ENCODE results near the gene KCNK3.

DNA sequence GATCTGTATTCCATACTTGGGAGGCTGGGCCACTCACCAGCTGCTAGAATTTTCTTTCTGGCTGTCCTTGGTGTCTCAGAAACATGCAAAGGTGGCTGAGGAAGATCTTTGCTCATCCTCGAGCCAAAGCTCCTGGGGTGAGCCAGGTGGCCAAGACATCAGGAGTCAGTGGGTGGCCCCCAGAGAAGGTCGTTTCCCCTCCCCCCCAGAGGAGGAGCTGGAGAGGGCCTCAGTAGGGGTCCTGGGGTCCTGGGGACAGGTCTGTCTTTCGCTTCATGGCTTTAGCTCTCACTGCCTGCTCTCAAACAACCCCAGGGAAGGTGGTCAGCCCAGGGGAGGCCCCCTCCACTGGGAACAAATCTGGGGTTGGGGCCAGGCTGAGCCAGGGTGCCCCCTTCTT is 13.6 kb downstream of the KCNK3 start:
- TF ChIP-seq, protein P1, sequence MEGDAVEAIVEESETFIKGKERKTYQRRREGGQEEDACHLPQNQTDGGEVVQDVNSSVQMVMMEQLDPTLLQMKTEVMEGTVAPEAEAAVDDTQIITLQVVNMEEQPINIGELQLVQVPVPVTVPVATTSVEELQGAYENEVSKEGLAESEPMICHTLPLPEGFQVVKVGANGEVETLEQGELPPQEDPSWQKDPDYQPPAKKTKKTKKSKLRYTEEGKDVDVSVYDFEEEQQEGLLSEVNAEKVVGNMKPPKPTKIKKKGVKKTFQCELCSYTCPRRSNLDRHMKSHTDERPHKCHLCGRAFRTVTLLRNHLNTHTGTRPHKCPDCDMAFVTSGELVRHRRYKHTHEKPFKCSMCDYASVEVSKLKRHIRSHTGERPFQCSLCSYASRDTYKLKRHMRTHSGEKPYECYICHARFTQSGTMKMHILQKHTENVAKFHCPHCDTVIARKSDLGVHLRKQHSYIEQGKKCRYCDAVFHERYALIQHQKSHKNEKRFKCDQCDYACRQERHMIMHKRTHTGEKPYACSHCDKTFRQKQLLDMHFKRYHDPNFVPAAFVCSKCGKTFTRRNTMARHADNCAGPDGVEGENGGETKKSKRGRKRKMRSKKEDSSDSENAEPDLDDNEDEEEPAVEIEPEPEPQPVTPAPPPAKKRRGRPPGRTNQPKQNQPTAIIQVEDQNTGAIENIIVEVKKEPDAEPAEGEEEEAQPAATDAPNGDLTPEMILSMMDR (conservative IDR thresholded peaks at IDR 0.05; ENCODE audit: low read length) = no peak
- TF ChIP-seq EZH2phosphoT487 (IDR thresholded peaks at IDR 0.05; ENCODE audit: borderline replicate concordance, low read depth, low read length) = no peak
